CD4-positive, alpha-beta T cell treated with Interleukin-2 at 100 ng/mL for 4 hours (primary cell): ENCODE measurements around the gene GLB1L3.

Experiments
- DNase-seq: peaks from one replicate; pipeline ENCODE4 v3.0.0-alpha.2; 2020; ENCODE audit warnings: low spot score

Gene GLB1L3

DNA sequence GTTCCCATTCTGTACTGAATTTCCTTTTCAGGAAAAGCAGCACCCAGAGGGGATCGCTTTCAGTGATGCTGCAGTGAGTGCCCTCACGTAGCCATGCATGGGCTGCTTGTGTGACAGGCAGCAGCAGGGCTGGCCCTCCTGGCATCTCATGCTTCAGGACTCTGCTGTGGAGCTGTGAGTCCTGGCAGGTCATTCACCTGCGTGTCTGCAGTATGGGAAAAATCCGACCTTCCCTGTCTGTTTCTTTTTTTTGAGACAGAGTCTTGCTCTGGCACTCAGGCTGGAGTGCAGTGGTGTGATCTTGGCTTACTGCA is 69.0 kb downstream of the GLB1L3 start:
- DNase-seq, result no peak

DNA sequence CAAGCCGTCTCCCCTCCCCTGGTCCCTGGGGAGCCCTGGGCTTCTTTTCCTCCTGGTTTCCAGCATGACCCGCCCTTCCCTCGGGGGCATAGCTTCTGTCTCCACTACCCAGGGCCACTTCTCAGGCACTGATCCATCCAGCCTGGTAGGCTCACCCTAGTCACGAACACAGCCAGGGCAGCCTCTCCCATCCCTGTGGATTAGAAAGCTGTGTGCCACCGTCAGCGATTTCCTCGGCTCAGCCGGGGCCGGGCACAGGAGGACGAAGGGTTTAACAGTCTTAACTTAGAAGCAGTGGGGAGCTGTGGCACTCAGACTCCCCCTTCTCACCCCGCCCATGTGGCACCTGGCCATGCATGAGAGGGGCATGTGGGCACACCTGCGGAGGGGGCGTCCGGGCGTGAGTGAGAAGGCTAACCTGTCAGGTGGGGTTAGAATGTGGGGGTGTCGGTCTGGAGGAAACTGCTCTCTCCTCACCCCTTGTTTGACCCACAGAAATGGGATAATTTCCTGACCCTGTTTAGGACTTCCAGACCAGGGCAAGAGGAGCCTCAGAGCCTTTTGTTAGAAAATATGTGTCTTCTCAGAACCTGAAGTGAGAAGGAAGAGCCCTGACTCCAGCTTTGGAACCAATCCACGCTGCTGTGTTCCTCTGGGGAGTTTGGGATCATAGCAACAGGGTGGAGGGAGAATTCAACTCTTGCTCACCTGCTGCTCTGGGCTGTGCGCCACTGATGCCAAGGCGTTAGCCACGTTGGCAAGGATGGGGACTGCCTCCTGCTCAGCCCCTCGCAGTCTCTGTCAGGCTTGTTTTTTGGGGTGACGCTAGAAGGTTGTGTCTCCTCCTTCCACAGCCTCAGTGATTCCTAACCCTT is 70.2 kb downstream of the GLB1L3 start:
- no peak for DNase-seq

DNA sequence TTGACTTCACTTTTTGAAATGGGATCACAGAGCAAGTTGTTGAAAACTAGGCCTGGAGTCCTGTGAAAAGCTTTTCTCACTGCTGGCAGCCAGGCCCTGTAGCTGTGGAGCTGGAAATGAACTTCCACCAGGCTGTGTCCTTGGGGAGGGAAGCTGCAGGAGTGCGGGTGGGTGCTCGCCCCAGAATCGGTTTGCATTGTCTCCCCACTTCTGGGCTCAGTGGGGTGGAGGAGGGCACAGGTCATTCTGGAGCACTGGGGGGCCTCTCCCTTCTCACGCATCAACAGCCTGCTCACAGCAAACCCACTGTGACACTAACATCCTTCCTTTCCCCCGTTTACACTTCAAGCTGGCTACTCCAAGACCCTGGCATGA is 70.8 kb downstream of the GLB1L3 start:
- no peak for DNase-seq

DNA sequence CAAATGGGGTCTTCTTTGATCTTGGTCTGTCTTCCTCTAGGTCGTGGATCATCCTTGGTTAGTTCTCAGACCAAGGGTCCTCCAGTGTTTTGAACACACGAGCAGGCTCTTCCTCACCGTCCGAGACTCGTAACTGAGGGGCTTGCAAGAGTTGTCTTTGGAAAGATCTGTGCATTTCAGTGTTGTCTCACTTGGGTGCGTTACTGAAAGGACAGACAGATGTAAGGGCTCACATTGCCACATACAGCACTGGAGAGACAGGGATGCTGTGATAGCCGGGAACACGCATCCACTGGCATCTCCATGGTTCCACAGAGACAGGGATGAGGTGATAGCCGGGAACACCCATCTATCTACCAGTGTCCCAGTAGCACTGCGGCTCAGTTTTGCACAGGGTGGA is 71.3 kb downstream of the GLB1L3 start:
- no peak for DNase-seq

DNA sequence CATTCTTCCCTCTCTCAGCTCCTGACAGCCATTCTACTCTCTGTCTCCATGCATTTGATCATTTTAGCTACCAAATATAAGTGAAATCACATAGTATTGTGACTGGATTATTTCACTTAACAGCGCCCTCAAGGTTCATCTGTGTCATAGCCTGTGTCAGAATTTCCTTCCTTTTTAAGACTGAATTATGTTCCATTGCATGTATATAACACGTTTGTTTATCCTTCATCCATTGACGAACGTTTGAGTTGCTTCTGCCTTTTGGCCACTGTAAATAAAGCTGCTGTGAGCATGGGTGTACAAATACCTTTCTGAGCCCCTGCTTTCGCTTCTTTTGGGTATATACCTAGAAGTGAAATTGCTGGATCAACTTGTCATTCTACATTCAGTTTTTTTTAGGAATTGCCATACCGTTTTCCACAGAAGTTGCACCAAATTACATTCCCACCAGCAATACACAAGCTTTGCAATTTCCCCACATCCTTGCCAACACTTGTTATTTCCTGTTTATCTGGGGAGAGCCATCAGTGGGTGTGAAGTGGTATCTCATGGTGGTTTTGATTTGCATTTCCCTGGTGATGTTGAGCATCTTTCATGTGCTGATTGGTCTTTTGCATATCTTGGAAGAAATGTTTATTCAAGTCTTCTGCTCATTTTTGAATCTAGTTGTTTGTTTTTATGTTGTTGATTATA is 73.1 kb downstream of the GLB1L3 start:
- DNase-seq, result peak; percentile 36

GRCh38 chr11:134349802-134350355 is 73.7 kb downstream of the GLB1L3 start:
- no peak for DNase-seq

DNA sequence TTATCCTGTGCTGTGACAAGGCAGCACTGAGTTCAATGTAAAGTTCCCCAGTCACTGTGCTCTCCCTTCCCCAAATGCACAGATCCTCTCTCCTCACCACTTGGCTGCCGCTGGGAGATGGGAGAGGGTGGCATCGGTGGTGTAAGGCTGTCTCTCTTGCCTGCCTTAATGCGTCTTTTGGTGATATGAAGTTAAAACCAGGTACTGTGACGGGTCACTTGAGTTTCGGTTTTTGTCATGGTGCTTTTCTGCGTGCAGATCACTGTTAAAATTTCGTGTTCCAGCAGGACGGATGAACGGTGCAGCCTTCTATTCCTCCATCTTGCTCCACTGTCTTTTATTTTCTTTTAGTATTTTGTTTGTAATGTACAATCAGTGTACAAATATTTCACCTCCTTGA is 74.2 kb downstream of the GLB1L3 start:
- DNase-seq, result no peak

- DNase-seq, result no peak
Observed at GRCh38 chr11:134352111-134352510, 75.9 kb downstream of the GLB1L3 start.

GRCh38 chr11:134355136-134355535 is 79.0 kb downstream of the GLB1L3 start:
- no peak for DNase-seq

- no peak for DNase-seq
Observed at GRCh38 chr11:134355656-134356055, 79.5 kb downstream of the GLB1L3 start.

DNA sequence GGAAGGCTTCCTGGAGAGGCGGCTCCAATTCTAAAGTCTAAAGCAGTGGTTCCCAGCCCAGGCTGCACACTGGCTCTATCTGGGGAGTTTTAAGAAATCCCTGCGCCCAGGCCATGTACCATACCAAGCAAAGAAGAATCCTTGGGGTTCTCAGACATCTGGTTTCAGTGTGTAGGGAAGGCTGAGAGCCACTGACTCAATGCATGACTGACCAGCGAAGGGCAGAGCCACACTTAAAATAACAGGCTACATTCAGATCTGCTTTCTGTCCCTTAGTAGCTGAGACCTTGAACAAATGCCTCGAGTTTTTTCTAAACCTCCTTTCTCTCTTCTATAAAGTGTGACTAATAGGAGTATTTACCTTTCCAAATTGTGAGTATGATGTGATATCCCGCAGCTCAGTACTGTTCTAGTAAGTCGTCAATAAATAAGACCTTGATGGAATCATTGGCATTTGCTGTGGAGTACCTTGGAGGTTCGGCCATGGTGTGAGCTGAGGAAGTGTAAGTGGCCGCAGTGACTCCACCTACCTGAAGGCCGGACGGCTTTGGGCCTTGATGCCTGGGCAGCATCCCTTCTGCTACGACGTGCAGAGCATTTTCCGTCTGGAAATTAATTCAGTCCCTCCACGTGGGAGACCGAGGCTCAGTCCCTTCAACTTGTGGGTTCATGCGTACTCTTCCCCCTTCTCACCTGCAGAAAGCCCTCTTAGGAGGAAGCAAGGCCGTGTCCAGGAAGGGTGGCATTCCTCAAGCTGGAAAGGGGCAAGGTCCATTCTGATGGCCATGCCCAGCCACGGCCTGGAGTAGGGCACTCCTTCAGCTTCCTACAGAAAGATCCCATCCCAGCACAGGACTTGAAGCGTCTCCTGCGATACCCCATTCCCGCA is 80.7 kb downstream of the GLB1L3 start:
- DNase-seq, result no peak

DNA sequence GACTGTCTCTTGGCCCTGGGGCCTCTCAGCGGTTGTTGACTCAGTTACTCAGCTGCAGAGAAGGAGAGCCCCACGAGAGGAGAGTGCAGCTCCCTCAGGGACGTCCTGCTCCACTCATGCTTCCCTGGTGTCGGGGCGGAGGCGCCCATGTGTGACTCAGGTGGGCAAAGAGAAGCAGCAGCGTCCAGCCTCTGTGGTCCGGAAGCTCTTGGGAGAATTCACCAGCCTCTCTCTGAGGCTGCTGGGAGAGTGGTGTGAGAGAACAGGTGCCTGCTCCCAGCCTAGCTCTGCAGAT is 81.3 kb downstream of the GLB1L3 start:
- no peak for DNase-seq

- DNase-seq, result no peak
Observed at GRCh38 chr11:134358165-134358855, 82.1 kb downstream of the GLB1L3 start.

GRCh38 chr11:134358856-134359490 is 82.8 kb downstream of the GLB1L3 start:
- no peak for DNase-seq

DNA sequence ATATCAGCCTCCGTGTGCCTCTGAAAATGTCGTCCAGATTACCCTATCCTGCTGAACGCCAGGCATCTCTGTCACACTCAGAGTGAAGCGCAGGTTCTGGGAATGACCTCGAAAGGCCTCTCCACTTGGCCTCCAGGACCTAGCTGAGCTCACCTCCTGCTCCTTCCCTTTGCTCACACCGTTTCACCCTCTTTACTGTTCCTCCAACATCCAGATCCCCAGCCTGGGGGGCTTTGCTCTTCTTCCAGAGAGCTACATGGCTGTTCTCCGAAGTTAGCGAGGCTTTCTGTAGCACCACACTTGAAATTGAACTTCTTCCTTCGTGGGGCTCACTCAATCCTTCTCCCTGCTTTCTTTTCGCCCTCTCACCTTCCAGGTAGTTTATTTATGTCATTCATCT is 83.5 kb downstream of the GLB1L3 start:
- no peak for DNase-seq

GRCh38 chr11:134360050-134360835 is 84.1 kb downstream of the GLB1L3 start:
- peak; percentile 65 for DNase-seq

DNA sequence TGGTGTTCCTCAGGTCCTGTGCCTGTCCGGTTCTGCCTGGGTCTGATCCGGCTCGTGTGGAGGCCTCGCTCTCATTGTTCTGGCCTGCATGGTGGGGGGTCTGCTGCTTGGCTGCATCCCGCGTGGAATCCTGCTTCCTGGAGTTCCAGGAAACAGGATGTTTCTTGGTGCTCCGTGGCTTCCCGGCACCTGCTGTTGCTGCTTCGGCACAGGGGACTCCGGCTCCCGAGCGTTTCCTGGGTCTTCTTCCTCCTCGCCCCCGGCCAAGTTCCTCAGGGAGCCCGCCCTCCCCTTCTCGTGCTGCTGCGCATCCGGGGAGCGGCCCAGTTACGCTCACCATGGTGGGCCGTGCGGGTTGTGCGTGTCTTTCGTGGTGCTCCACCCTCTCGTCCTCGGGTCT is 85.5 kb downstream of the GLB1L3 start:
- no peak for DNase-seq

- DNase-seq, result no peak
Observed at GRCh38 chr11:134362192-134362901, 86.2 kb downstream of the GLB1L3 start.

DNA sequence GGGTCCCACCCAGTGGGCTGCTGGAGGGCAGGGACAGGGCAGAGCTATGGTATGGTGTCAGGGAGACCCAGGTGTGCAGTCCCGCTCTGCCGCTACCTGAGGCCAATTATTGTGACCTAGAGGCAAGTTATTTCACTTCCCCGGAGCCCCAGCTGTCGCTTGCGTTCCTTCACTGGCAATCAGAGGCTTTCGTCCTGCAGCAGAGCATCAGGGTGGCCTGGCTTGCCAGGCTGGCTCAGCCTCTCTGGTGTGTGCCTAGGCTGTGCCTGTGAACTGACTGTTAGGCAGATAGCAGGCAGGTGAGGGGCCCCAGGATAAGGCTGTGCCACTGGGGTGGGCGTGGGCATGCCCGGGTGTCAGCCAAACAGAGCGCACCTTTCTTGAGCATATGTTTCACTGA is 87.0 kb downstream of the GLB1L3 start:
- DNase-seq, result no peak

GRCh38 chr11:134363592-134363991 is 87.4 kb downstream of the GLB1L3 start:
- DNase-seq, result no peak
